ENCODE data around the gene TRIM71. TPM values are rescaled to one million over a fixed set of nuclear protein-coding genes. Genes with fewer than 3 reads are reported as not detected.

Gene TRIM71
- total RNA-seq, 1 experiment from 2014 or later = 376 TPM

- H3K9me3 ChIP-seq (ENCODE audit: control insufficient read depth, low read depth, low read length) = no peaks in the 10 kb centered on the region
- no peak overlapping the region for H3K4ac ChIP-seq (ENCODE audit: low read depth, low read length)
- TF ChIP-seq CTCF (conservative IDR thresholded peaks at IDR 0.05) = no peak
- no peaks in the 10 kb centered on the region for H4K20me1 ChIP-seq (ENCODE audit: control insufficient read depth, insufficient read depth, insufficient read length)
- no peak overlapping the region for H2BK12ac ChIP-seq (ENCODE audit: insufficient read length, low read depth, low read length)
- H2BK20ac ChIP-seq (ENCODE audit: low read depth, low read length, poor library complexity, severe bottlenecking) = no peak overlapping the region
- H3T11ph ChIP-seq (ENCODE audit: low read length) = no peak overlapping the region
- no peak overlapping the region for H3K27ac ChIP-seq (ENCODE audit: insufficient read length, low read depth, low read length)
- no peak overlapping the region for H3K56ac ChIP-seq (ENCODE audit: insufficient read length, low read depth, low read length)
- no peak overlapping the region for H3K14ac ChIP-seq (ENCODE audit: insufficient read depth, low read length)
- H3K4me2 ChIP-seq (ENCODE audit: insufficient read depth, insufficient read length, low read length) = peak overlapping the region; percentile 54
- peaks cover 9 to 49% (median 37%) of the 10 kb centered on the region in 3 experiments; a peak in 6 of 7 replicates for H3K36me3 Mint-ChIP-seq (ENCODE audit: insufficient read depth in 1 of 3, low read depth in 3 of 3)
- no peak overlapping the region for H2AK5ac ChIP-seq (ENCODE audit: insufficient read length, low read length)
- WGBS (ENCODE audit: extremely low coverage, insufficient read length, low lambda C conversion rate) = no CpG with 5 or more reads among the region's 3 CpGs
- H4K8ac ChIP-seq (replicated peaks; ENCODE audit: insufficient read length, low read depth, low read length) = no peak overlapping the region
- H3K23me2 ChIP-seq (ENCODE audit: insufficient read length, low read depth, low read length, poor library complexity, severe bottlenecking) = no peaks in the 10 kb centered on the region
- H2BK5ac ChIP-seq (ENCODE audit: insufficient read length, low read length) = no peak overlapping the region
- peaks cover 48% of the 10 kb centered on the region for H3K4me1 ChIP-seq (ENCODE audit: insufficient read depth, low read length)
- H4K91ac ChIP-seq (ENCODE audit: insufficient read length, low read depth, low read length) = no peak overlapping the region
- H3K4me3 Mint-ChIP-seq = peak overlapping the region in 1 of 2 experiments; percentile 38; a peak in 4 of 5 replicates
- H3K9ac ChIP-seq (ENCODE audit: extremely low read depth, insufficient read length, low read length) = no peak overlapping the region
- H4K5ac ChIP-seq (ENCODE audit: insufficient read length, low read depth, low read length) = no peak overlapping the region
- H3K23ac ChIP-seq (ENCODE audit: insufficient read length, low read depth, low read length) = no peak overlapping the region
- peak overlapping the region in 2 of 3 experiments; percentile 3 to 39; a peak in 6 of 7 replicates for H3K27ac Mint-ChIP-seq
- no peaks in the 10 kb centered on the region for H3K9me3 Mint-ChIP-seq
- no peak overlapping the region for H2BK15ac ChIP-seq (ENCODE audit: low read depth, low read length)
- peaks cover 83 to 98% of the 10 kb centered on the region in 2 experiments for H3K4me1 Mint-ChIP-seq
- no peak overlapping the region for H2BK120ac ChIP-seq (ENCODE audit: low read depth, low read length, poor library complexity, severe bottlenecking)
- no peaks in the 10 kb centered on the region for H3K27me3 ChIP-seq (ENCODE audit: insufficient read depth, low read length)
- H3K79me2 ChIP-seq (ENCODE audit: insufficient read depth, low read length) = peaks cover 92% of the 10 kb centered on the region
- H3K18ac ChIP-seq (ENCODE audit: insufficient read length, low read depth, low read length) = no peak overlapping the region
- H3K79me1 ChIP-seq (ENCODE audit: insufficient read depth, low read depth, low read length, poor library complexity, severe bottlenecking) = peaks cover 5% of the 10 kb centered on the region
- no peaks in the 10 kb centered on the region for H3K27me3 Mint-ChIP-seq (ENCODE audit: low read depth)
- DNase-seq = no peak
- no peak overlapping the region for H2AFZ ChIP-seq (ENCODE audit: low read length)
These were observed 32.4 kb downstream of the TRIM71 start for GRCh38 chr3:32850226-32850625.
